ENCODE measurements around the gene NMNAT2.

DNA sequence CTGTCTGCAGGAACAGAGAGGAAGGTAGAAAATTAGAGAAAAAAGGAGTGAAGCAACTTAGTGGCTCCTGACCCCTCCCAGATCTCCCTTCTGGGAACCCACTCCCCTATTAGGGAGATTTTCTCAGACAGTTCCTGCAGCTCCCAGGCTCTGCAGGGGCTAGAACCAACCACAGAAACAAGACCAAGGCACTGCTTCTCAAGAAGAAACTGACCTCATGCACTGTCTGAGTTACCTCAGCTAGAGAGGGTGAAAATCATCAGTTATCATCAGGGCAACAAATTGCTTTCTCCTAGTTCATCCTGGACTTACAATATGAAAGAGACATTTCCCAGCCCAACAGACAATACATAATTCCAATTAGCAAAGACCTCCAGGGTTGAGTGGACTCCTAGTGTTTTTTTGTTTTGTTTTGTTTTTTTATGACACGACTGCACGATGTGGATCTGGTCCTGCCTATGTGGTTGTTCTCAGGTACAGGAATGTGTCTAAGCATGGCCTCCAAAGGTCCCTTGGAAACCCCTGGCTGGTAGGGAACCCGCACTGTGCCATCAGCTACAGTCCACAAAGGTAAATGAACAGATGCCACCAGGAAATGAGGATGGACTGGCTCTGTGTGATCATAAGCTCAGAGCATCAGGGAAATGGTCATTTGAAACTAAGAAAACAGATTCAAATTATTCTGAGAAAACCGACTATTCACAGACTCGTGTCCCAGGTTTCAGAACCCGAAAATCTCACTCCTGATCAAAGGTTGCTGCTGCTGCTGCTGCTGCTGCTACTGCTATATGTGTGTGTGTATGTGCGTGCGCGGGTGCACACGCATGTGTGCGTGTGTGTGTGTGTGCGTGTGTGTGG is 166.8 kb downstream of the NMNAT2 start:
- no peak for TF ChIP-seq POLR2A (IDR thresholded peaks at IDR 0.05)
- TF ChIP-seq, protein P1, sequence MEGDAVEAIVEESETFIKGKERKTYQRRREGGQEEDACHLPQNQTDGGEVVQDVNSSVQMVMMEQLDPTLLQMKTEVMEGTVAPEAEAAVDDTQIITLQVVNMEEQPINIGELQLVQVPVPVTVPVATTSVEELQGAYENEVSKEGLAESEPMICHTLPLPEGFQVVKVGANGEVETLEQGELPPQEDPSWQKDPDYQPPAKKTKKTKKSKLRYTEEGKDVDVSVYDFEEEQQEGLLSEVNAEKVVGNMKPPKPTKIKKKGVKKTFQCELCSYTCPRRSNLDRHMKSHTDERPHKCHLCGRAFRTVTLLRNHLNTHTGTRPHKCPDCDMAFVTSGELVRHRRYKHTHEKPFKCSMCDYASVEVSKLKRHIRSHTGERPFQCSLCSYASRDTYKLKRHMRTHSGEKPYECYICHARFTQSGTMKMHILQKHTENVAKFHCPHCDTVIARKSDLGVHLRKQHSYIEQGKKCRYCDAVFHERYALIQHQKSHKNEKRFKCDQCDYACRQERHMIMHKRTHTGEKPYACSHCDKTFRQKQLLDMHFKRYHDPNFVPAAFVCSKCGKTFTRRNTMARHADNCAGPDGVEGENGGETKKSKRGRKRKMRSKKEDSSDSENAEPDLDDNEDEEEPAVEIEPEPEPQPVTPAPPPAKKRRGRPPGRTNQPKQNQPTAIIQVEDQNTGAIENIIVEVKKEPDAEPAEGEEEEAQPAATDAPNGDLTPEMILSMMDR (IDR thresholded peaks at IDR 0.05): no peak

All from body of pancreas (tissue), 4 donors.